ENCODE results near the gene BICDL1. TPM values are rescaled to one million over a fixed set of nuclear protein-coding genes. Genes with fewer than 3 reads are reported as not detected.

BICDL1 gene
- polyA plus RNA-seq, 1 of the 3 experiments (the other 2 are of a cell fraction) = 0.35 TPM

GRCh38 chr12:120116792-120117651, 128.0 kb downstream of the BICDL1 start (continued):
- TF ChIP-seq, protein P1, sequence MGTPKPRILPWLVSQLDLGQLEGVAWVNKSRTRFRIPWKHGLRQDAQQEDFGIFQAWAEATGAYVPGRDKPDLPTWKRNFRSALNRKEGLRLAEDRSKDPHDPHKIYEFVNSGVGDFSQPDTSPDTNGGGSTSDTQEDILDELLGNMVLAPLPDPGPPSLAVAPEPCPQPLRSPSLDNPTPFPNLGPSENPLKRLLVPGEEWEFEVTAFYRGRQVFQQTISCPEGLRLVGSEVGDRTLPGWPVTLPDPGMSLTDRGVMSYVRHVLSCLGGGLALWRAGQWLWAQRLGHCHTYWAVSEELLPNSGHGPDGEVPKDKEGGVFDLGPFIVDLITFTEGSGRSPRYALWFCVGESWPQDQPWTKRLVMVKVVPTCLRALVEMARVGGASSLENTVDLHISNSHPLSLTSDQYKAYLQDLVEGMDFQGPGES (IDR thresholded peaks at IDR 0.05; ENCODE audit: low read depth, low read length) = no peak

- no peaks in the 10 kb centered on the region for H3K27me3 ChIP-seq (ENCODE audit: insufficient read depth)
- ChIA-PET POLR2A (interaction anchor here (1.0 to 3.3 kb wide), 4 partner anchors 30 to 174 kb away, joined by 3 to 23 read pairs (median 11); partner anchors contain the start of genes BICDL1, RNU4-1, RNU4-2 and RPLP0), CTCF (interaction anchor here (1.0 to 2.6 kb wide), 6 partner anchors 9 to 110 kb away, joined by 3 to 8 read pairs (median 3); no protein-coding TSS in a partner anchor)
- H3K9me2 ChIP-seq = no peaks in the 10 kb centered on the region
- peaks cover 22% of the 10 kb centered on the region for H3F3A ChIP-seq (replicated peaks; ENCODE audit: insufficient read depth)
- H2AFZ ChIP-seq (ENCODE audit: low read depth) = no peak overlapping the region
- peak overlapping the region; percentile 83 for H3K9ac ChIP-seq
- peak overlapping the region; percentile 85 for H3K4me2 ChIP-seq
- peak overlapping the region in 1 of 2 experiments; percentile 85; a peak in 1 of 4 replicates for H3K27ac ChIP-seq (ENCODE audit: low read depth in 2 of 2, low read length in 1 of 2)
- TF ChIP-seq GABPA (IDR thresholded peaks at IDR 0.05; ENCODE audit: low read depth) (no peak), NRF1 (IDR thresholded peaks at IDR 0.05; ENCODE audit: low read depth, low read length) (no peak), RCOR1 (IDR thresholded peaks at IDR 0.05; ENCODE audit: low read length) (no peak), RXRA (IDR thresholded peaks at IDR 0.05; ENCODE audit: borderline replicate concordance, low read depth) (no peak), EP300 (IDR thresholded peaks at IDR 0.05; ENCODE audit: borderline replicate concordance in 1 of 2, low read depth in 1 of 2, low read length in 1 of 2) (no peak), FOSL2 (IDR thresholded peaks at IDR 0.05; ENCODE audit: borderline replicate concordance, low read depth) (no peak), USF1 (IDR thresholded peaks at IDR 0.05; ENCODE audit: borderline replicate concordance, low read depth) (no peak), JUND (IDR thresholded peaks at IDR 0.05) (no peak), RAD21 (IDR thresholded peaks at IDR 0.05; ENCODE audit: low read length) (no peak), YY1 (IDR thresholded peaks at IDR 0.05; ENCODE audit: low read depth) (no peak), POLR2AphosphoS5 (IDR thresholded peaks at IDR 0.05; ENCODE audit: low read depth, low read length) (no peak), SMC3 (IDR thresholded peaks at IDR 0.05; ENCODE audit: low read depth, low read length) (no peak), RFX5 (IDR thresholded peaks at IDR 0.05; ENCODE audit: low read length) (no peak), FOXJ3 (CRISPR knock-in tag; IDR thresholded peaks at IDR 0.05) (no peak), TEAD4 (IDR thresholded peaks at IDR 0.05; ENCODE audit: borderline replicate concordance, insufficient read depth) (no peak), CTCF (IDR thresholded peaks at IDR 0.05) (no peak)
- TF ChIP-seq, protein P1 (IDR thresholded peaks at IDR 0.05; ENCODE audit: low read depth, low read length) = no peak
- TF ChIP-seq, protein P2, sequence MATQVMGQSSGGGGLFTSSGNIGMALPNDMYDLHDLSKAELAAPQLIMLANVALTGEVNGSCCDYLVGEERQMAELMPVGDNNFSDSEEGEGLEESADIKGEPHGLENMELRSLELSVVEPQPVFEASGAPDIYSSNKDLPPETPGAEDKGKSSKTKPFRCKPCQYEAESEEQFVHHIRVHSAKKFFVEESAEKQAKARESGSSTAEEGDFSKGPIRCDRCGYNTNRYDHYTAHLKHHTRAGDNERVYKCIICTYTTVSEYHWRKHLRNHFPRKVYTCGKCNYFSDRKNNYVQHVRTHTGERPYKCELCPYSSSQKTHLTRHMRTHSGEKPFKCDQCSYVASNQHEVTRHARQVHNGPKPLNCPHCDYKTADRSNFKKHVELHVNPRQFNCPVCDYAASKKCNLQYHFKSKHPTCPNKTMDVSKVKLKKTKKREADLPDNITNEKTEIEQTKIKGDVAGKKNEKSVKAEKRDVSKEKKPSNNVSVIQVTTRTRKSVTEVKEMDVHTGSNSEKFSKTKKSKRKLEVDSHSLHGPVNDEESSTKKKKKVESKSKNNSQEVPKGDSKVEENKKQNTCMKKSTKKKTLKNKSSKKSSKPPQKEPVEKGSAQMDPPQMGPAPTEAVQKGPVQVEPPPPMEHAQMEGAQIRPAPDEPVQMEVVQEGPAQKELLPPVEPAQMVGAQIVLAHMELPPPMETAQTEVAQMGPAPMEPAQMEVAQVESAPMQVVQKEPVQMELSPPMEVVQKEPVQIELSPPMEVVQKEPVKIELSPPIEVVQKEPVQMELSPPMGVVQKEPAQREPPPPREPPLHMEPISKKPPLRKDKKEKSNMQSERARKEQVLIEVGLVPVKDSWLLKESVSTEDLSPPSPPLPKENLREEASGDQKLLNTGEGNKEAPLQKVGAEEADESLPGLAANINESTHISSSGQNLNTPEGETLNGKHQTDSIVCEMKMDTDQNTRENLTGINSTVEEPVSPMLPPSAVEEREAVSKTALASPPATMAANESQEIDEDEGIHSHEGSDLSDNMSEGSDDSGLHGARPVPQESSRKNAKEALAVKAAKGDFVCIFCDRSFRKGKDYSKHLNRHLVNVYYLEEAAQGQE (IDR thresholded peaks at IDR 0.05; ENCODE audit: low read depth, low read length) = no peak
- TF ChIP-seq, protein P3, sequence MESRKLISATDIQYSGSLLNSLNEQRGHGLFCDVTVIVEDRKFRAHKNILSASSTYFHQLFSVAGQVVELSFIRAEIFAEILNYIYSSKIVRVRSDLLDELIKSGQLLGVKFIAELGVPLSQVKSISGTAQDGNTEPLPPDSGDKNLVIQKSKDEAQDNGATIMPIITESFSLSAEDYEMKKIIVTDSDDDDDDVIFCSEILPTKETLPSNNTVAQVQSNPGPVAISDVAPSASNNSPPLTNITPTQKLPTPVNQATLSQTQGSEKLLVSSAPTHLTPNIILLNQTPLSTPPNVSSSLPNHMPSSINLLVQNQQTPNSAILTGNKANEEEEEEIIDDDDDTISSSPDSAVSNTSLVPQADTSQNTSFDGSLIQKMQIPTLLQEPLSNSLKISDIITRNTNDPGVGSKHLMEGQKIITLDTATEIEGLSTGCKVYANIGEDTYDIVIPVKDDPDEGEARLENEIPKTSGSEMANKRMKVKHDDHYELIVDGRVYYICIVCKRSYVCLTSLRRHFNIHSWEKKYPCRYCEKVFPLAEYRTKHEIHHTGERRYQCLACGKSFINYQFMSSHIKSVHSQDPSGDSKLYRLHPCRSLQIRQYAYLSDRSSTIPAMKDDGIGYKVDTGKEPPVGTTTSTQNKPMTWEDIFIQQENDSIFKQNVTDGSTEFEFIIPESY (IDR thresholded peaks at IDR 0.05; ENCODE audit: borderline replicate concordance, low read depth) = no peak
- peak overlapping the region; percentile 71 to 83 for H3K4me3 ChIP-seq (ENCODE audit: low read depth in 2 of 2, low read length in 1 of 2)
- DNase-seq = no peak
- 31% methylated on average over 7 of the region's 7 CpGs for WGBS (ENCODE audit: low lambda C conversion rate)
- no peaks in the 10 kb centered on the region for H3K9me3 ChIP-seq
- H3K36me3 ChIP-seq (replicated peaks in 1 of 2; ENCODE audit: control insufficient read depth in 1 of 2, insufficient read depth in 2 of 2, low read length in 1 of 2) = peaks cover 0 to 2% of the 10 kb centered on the region in 2 experiments
- peaks cover 18 to 25% of the 10 kb centered on the region in 2 experiments for H3K4me1 ChIP-seq (ENCODE audit: control insufficient read depth in 1 of 2, insufficient read depth in 2 of 2, low read depth in 1 of 2, low read length in 1 of 2)
- H4K20me1 ChIP-seq (ENCODE audit: insufficient read depth) = peaks cover 32% of the 10 kb centered on the region
- peaks cover 58% of the 10 kb centered on the region for H3K79me2 ChIP-seq (ENCODE audit: insufficient read depth)
Observed at GRCh38 chr12:120117961-120118320, 128.9 kb downstream of the BICDL1 start.
